Head of caudate nucleus (tissue), 42 donors: ENCODE results near the gene GARNL3.

Experiments used
- DNase-seq, 42 donors: peaks; one replicate each; pipeline versions ENCODE4 v3.0.0 to v3.0.0-alpha.2; 2020 to 2021; ENCODE audit warnings: mixed read lengths in 7 of 42
- intact Hi-C: fragments of 100-400 bp; cut with DNase I; formaldehyde crosslinking; loops from one replicate; pipeline ENCODE4 v1.15.0; 2022

Gene GARNL3

GRCh38 chr9:127415141-127415540 lies 150.6 kb downstream of the GARNL3 start:
- DNase-seq = no peak
- intact Hi-C loops = no loop called here

GRCh38 chr9:127415657-127416056 lies 151.1 kb downstream of the GARNL3 start:
- intact Hi-C loops = no loop called here
- DNase-seq = no peak

- intact Hi-C loops = no loop called here
- peak in 19 of 42 donors; percentile 10 to 55 (median 23) for DNase-seq
Observed at GRCh38 chr9:127417131-127418036, 152.8 kb downstream of the GARNL3 start.

DNA sequence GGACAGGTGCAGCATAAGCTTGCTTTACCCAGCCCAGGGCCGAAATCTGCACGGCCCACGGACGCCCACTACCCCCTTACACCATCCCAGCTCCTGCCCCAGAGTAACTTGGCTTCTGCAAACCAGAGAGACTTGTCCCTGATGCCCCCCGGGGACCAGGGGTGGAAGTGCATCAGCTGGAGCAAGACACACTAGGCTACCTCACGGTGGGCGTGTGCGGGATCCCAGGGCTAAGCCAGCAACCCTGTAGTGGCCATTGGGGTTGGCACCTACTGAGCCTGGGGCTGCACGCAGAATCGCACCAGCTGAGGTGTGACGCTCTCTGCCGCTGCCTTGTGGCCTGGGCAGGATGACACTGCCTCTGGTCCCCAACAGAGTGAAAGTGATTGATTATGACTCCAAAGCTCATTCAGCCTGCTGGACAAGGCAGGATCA lies 153.5 kb downstream of the GARNL3 start:
- intact Hi-C loops = no loop called here
- peak in 22 of 42 donors; percentile 11 to 56 (median 36) for DNase-seq

DNA sequence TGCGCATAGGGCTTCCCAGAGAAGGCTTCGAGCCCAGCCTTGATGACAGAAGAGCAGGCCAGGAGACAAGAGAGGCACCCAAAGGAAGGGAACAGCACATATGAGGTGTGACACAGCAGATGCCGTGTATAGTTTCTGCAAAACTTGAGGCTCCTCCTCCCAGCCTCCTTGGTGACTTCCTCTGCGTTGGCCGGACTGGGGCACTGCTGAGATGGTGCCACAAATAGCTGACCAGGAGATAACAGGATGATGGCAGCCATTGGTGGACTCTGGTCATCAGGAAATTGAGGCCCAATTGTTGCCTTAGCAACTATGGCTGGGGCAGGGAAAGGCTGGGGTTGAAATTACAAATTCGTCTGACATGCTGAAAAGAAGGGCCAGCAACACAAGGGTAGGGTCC lies 154.8 kb downstream of the GARNL3 start:
- intact Hi-C loops = no loop called here
- no peak for DNase-seq

GRCh38 chr9:127421057-127421456 lies 156.5 kb downstream of the GARNL3 start:
- intact Hi-C loops = no loop called here
- no peak for DNase-seq

DNA sequence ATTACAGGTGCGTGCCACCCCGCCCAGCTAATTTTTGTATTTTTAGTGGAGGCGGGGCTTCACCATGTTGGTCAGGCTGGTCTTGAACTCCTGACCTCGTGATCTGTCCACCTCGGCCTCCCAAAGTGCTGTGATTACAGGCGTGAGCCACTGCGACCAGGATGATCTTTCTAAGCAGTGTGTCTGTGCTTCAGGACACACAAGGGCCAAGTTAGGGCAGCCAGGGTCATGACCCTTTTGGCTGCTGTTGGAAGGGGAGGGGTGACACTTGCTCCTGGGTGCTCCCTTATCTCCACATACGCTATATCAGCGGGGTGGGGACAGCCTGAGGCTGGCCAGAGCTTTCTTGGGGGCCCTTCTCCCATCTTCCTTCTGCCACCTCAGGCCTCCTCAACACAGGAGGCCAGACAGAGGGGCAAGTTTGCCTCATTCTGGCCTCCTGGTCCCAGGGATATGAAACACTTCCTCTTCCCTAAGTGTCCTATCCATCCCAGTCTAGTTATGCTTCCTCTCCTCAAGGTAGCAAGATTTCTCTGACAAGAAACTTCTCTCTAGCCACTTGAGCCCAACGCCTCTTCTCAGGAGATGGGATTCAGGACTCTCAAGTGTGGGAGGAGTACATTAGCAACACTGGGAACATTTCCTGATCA lies 157.7 kb downstream of the GARNL3 start:
- intact Hi-C loops = no loop called here
- DNase-seq = no peak

DNA sequence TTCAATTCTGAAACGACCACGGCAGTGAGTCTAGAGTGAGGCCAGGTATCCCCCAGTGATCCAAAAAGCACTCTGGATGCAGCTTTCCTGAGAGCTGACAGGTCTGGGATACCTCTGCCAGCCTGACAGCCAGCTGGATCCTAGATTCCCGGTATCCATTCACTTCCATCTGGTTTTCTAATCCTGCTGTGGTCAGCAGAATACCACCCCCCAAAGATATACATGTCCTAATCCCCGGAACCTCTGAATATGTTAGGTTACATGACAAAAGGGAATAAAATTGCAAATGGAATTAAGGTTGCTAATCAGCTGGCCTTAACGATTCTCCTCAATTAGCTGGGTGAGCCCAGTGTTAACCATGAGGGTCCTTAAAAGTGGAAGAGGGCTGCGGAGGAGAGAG lies 158.2 kb downstream of the GARNL3 start:
- DNase-seq = no peak
- intact Hi-C loops = no loop called here

DNA sequence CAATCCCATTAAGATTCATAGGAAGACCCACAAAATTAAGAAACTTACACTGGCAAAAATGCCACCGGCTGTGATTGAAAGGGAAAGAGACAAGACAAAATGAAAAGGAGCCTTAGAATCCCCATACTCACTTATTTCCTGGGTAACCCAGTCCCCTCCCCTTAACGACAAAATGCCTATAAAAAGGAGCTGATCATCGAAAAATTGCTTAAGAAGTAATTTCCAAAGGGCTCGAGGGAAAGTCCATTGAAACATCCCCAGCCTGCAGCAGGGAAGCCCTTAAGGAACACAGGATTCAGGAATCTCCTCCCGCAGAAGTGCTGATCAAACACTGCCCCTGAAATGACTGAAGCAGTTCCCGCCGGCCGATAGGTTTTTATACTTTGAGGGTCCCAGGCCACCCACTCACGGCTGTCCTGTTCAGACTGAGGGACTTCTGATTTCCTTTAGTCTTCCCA lies 158.9 kb downstream of the GARNL3 start:
- intact Hi-C loops = no loop called here
- no peak for DNase-seq

- DNase-seq = peak; percentile 83 to 97 (median 93)
- intact Hi-C loops = loop anchor here (2.0 kb wide), 1 partner anchor 27 kb away; the partner anchor contains the start of genes LRSAM1 and RPL12
Observed at GRCh38 chr9:127423934-127424675, 159.5 kb downstream of the GARNL3 start, which contains the start of gene ZNF79. Gene ZNF79, plus strand, starts transcription at chr9:127424382. Its CDS starts 406 bp downstream, at chr9:127424788.

- intact Hi-C loops = loop anchor here (2.0 kb wide), 1 partner anchor 26 kb away; the partner anchor contains the start of genes LRSAM1 and RPL12
Observed at GRCh38 chr9:127424676-127424999, 160.1 kb downstream of the GARNL3 start.

DNA sequence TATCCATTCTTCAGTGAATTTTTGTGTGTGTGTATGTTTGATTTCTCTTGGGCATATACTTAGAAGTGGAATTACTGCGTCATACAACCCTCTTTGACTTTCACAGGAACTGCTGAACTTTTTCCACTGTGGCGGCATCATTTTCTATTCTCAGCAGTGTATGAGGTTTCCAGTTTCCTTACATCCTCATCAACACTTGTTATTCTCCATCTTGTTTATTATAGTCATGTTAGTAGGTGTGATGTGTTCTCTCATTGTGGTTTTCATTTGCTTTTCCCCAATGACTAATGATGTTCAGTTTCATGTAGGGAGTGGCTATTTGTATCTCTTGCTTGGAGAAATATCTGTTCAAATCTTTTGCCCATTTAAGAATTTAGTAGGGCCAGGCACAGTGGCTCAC lies 162.2 kb downstream of the GARNL3 start:
- no peak for DNase-seq
- intact Hi-C loops = no loop called here

More at GRCh38 chr9:127424676-127424999, 160.1 kb downstream of the GARNL3 start:
- peak in 23 of 42 donors; percentile 16 to 75 (median 53) for DNase-seq

GRCh38 chr9:127428348-127428747 lies 163.8 kb downstream of the GARNL3 start:
- no peak for DNase-seq
- intact Hi-C loops = no loop called here

- no peak for DNase-seq
- intact Hi-C loops = loop anchor here (10.0 kb wide), 1 partner anchor 64 kb away; no protein-coding TSS in a partner anchor
Observed at GRCh38 chr9:127430415-127430814, 165.8 kb downstream of the GARNL3 start.

DNA sequence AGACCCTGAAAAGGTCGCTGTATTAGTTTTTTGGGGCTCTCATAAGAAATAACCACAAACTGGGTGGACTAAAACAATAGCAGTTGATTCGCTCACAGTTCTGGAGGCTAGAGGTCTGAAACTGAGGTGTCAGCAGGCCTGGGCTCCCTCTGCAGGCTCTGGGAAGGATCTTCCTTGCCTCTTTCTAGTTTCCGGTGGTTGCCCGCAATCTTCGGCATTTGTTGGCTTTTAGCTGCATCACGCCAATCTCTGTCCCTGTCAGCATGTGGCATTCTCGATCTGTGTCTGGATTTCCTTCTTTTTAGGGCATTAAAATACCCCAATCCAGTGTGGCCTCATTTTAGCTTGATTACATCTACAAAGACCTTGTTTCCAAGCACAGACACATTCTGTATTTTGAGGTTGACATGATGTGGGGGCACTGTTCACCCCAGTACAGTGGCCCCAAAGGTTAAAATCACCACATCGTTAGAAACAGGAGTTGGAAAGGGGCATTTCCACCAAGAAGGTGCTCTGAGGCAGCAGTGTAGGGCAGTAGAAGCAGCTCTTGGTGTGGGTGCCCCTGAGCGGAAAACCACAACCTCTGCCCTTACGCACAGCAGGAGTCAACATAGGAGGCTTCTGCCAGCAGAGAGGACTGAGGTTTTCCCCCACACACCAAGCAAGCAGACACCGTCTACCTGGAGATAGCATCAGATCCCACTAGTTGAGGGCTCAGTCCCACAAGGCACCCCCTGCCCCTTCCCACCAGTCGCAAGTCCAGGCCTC lies 173.1 kb downstream of the GARNL3 start:
- no peak for DNase-seq
- intact Hi-C loops = loop anchor here (10.0 kb wide), 1 partner anchor 57 kb away; no protein-coding TSS in a partner anchor

DNA sequence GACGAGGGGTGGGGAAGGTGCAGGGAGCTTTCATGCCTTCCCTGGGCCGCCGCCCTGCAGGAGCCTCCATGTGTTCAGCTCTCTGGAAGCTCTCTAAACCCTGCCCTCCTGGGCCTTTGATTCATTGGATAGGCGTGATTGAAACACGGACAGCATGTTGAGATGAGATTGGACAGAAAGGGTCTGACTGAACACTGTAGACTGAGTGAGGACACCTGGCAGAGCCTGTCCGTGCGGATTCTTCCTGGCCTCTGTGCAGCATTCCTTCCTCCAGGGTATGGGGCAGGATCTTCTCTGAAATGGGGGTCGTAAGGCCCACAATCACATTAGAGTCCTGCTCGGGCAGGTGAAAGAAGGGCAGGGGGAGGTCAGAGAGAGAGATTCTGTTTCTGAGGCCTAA lies 173.8 kb downstream of the GARNL3 start:
- DNase-seq = no peak
- intact Hi-C loops = loop anchor here (10.0 kb wide), 1 partner anchor 56 kb away; no protein-coding TSS in a partner anchor
